CD8-positive, alpha-beta memory T cell (primary cell): ENCODE results near the gene KCNIP4. TPM values are rescaled to one million over a fixed set of nuclear protein-coding genes. Genes with fewer than 3 reads are reported as not detected.

ENCODE experiments used
- CTCF ChIA-PET: fragments of 350-600 bp; sonication (Branson Sonifier 250); formaldehyde crosslinking; loops from one replicate; lab custom pipeline; 2021; ENCODE audit warnings: antibody characterized with exemption; lab: Charles Lee
- POLR2A ChIA-PET: fragments of 350-600 bp; sonication (Branson Sonifier 250); formaldehyde crosslinking; loops from one replicate; lab custom pipeline; 2021; ENCODE audit warnings: antibody characterized with exemption; lab: Charles Lee
- DNase-seq, 5 donors: peaks; one replicate each; pipeline versions ENCODE4 v3.0.0 to v3.0.0-alpha.2; 2020 to 2022; ENCODE audit warnings: mixed read lengths in 1 of 5
- H3K27ac ChIP-seq: one replicate; pipeline ENCODE4 v1.7.0; 2013; ENCODE audit warnings: low read depth, mild to moderate bottlenecking, low read length, moderate library complexity
- H3K27me3 ChIP-seq: 2 replicates; pipeline ENCODE4 v1.7.0; 2013; ENCODE audit warnings: low read length, mild to moderate bottlenecking; ENCODE audit not compliant: insufficient read depth, poor library complexity, severe bottlenecking
- H3K36me3 ChIP-seq: 2 replicates; pipeline ENCODE4 v1.7.0; 2013; ENCODE audit warnings: mild to moderate bottlenecking, low read length, moderate library complexity; ENCODE audit not compliant: insufficient read depth
- H3K4me1 ChIP-seq: 2 replicates; pipeline ENCODE4 v1.7.0; 2013; ENCODE audit warnings: mild to moderate bottlenecking, low read length, moderate library complexity; ENCODE audit not compliant: insufficient read depth
- H3K4me3 ChIP-seq: 2 replicates; pipeline ENCODE4 v1.7.0; 2013; ENCODE audit warnings: mild to moderate bottlenecking, low read length
- H3K9me3 ChIP-seq: 2 replicates; pipeline ENCODE4 v1.7.0; 2013; ENCODE audit warnings: mild to moderate bottlenecking, low read length
- H3K27ac Mint-ChIP-seq, 8 donors: one replicate each; pipeline ENCODE4 v1.8.0; 2020 to 2021; ENCODE audit warnings: mixed read lengths in 8 of 8, mild to moderate bottlenecking in 6 of 8, inconsistent platforms in 3 of 8, moderate library complexity in 3 of 8
- H3K27me3 Mint-ChIP-seq, 2 donors: one replicate each; pipeline ENCODE4 v1.8.0; 2020 to 2021; ENCODE audit warnings: mixed read lengths in 2 of 2, mild to moderate bottlenecking in 1 of 2, moderate library complexity in 1 of 2
- H3K36me3 Mint-ChIP-seq, 3 donors: one replicate each; pipeline ENCODE4 v1.8.0; 2020 to 2021; ENCODE audit warnings: mixed read lengths in 3 of 3, inconsistent platforms in 1 of 3, mild to moderate bottlenecking in 1 of 3
- H3K4me1 Mint-ChIP-seq, 3 donors: one replicate each; pipeline ENCODE4 v1.8.0; 2020 to 2021; ENCODE audit warnings: mixed read lengths in 3 of 3, inconsistent platforms in 1 of 3, mild to moderate bottlenecking in 1 of 3
- H3K4me3 Mint-ChIP-seq, 7 donors: one replicate each; pipeline ENCODE4 v1.8.0; 2020 to 2021; ENCODE audit warnings: mixed read lengths in 7 of 7, mild to moderate bottlenecking in 6 of 7, moderate library complexity in 4 of 7, inconsistent platforms in 2 of 7
- H3K9me3 Mint-ChIP-seq, 5 donors: one replicate each; pipeline ENCODE4 v1.8.0; 2020 to 2022; ENCODE audit warnings: mixed read lengths in 5 of 5, mild to moderate bottlenecking in 3 of 5, moderate library complexity in 2 of 5, inconsistent platforms in 1 of 5
- polyA plus RNA-seq: library from polyadenylated mRNA; unstranded; fragments of 300-500 nt; fragmentation: Illumina TruSeq; gene quantifications from one replicate; pipeline ENCODE4 v1.2.3, GENCODE V29; 2021
- total RNA-seq, 2 experiments: library from RNA; stranded (reverse); gene quantifications; one replicate each; pipeline ENCODE4 v1.2.3, GENCODE V29; 2021

Gene KCNIP4
- total and polyA plus RNA-seq, 3 experiments from 2014 or later: 0.12 TPM; not detected in 2

DNA sequence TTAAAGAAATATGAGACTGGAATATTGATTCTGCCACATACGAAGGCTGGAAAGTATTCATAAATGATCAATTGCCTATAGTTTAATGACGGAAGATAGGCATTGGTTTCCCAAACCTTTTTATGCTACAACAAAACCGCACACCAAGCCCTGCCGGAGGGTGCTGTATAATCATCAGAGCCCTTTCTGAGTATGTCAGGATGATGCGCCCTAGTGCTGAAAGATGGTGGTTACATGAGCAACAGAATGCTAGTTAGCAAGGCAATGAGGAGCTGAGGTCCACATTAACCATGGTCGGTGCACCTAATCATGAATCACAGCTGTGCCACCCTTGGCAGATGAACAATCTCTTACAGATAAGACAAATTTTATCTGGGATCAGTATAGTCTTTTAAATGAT, 757.3 kb downstream of the KCNIP4 start:
- H3K36me3 ChIP-seq: no peaks in the 10 kb centered on the region
- no peak for DNase-seq
- no peaks in the 10 kb centered on the region for H3K4me1 Mint-ChIP-seq
- no peak overlapping the region for H3K27ac Mint-ChIP-seq
- ChIA-PET CTCF (no interaction called here), POLR2A (no interaction called here)
- no peaks in the 10 kb centered on the region for H3K9me3 ChIP-seq
- no peak overlapping the region for H3K4me3 ChIP-seq
- H3K36me3 Mint-ChIP-seq: no peaks in the 10 kb centered on the region
- no peaks in the 10 kb centered on the region for H3K27me3 ChIP-seq
- H3K27ac ChIP-seq: no peak overlapping the region
- no peak overlapping the region for H3K4me3 Mint-ChIP-seq
- H3K4me1 ChIP-seq: no peaks in the 10 kb centered on the region
- peaks cover 0 to 3% (median 2%) of the 10 kb centered on the region in 5 donors for H3K9me3 Mint-ChIP-seq
- H3K27me3 Mint-ChIP-seq: peaks cover 0 to 3% of the 10 kb centered on the region in 2 donors

DNA sequence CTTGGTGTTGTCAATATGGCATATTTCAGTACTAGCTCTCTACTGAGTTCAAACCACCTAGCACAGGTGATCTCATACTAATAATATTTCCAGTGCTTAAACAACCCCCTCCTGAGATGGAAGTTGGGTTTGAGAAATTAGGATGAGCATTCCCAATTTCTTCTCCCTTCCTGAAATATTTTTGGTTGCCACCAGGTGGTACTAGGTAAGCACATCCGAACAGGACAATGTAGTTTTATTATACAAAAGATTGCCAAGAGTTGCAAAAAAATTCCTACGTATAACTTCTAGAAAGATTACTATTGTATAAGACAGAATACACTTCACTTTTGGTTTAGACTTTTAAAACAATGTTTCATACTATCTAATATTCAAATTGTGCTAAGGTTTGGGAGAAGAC, 763.8 kb downstream of the KCNIP4 start:
- ChIA-PET CTCF (no interaction called here), POLR2A (no interaction called here)
- H3K27me3 ChIP-seq: no peaks in the 10 kb centered on the region
- no peak overlapping the region for H3K27ac ChIP-seq
- Mint-ChIP-seq H3K27me3 (peaks cover 0 to 2% of the 10 kb centered on the region in 2 donors), H3K36me3 (no peaks in the 10 kb centered on the region), H3K27ac (no peak overlapping the region), H3K4me3 (no peak overlapping the region), H3K9me3 (peaks cover 0 to 3% (median 0%) of the 10 kb centered on the region in 5 donors), H3K4me1 (no peaks in the 10 kb centered on the region)
- no peaks in the 10 kb centered on the region for H3K9me3 ChIP-seq
- H3K4me3 ChIP-seq: no peak overlapping the region
- DNase-seq: no peak
- H3K36me3 ChIP-seq: no peaks in the 10 kb centered on the region
- H3K4me1 ChIP-seq: no peaks in the 10 kb centered on the region

- H3K27me3 Mint-ChIP-seq: peaks cover 0 to 2% of the 10 kb centered on the region in 2 donors
- Histone ChIP-seq H3K9me3 (no peaks in the 10 kb centered on the region), H3K27ac (no peak overlapping the region), H3K36me3 (no peaks in the 10 kb centered on the region), H3K4me3 (no peak overlapping the region), H3K27me3 (no peaks in the 10 kb centered on the region), H3K4me1 (no peaks in the 10 kb centered on the region)
- ChIA-PET POLR2A (no interaction called here), CTCF (no interaction called here)
- H3K9me3 Mint-ChIP-seq: peaks cover 0 to 5% (median under 1%) of the 10 kb centered on the region in 5 donors
- no peak for DNase-seq
- no peak overlapping the region for H3K4me3 Mint-ChIP-seq
- H3K27ac Mint-ChIP-seq: no peak overlapping the region
- no peaks in the 10 kb centered on the region for H3K4me1 Mint-ChIP-seq
- no peaks in the 10 kb centered on the region for H3K36me3 Mint-ChIP-seq
These were observed 766.9 kb downstream of the KCNIP4 start for GRCh38 chr4:21181716-21182115.

DNA sequence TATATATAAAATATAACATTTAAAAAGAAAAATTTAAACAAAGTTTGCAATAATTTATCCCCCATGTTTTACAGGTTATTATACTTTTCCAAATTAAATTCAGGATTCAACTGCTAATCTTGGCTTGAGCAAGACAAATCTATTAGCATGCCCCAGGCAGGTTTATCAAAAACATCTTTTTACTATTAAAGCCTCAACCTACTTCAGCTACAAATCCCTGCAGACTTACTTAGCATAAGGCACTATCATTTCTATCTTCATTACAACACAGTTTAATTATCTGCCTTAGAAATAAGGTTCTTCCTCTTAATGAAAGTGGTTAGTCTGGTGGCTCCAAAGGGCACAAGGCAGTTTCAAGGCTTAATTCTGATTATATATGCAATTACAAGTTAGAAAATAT, 770.7 kb downstream of the KCNIP4 start:
- no peak overlapping the region for H3K27ac ChIP-seq
- no peaks in the 10 kb centered on the region for H3K36me3 Mint-ChIP-seq
- no peaks in the 10 kb centered on the region for H3K9me3 ChIP-seq
- no peaks in the 10 kb centered on the region for H3K27me3 Mint-ChIP-seq
- no peaks in the 10 kb centered on the region for H3K27me3 ChIP-seq
- no peak for DNase-seq
- H3K4me3 Mint-ChIP-seq: no peak overlapping the region
- no peak overlapping the region for H3K27ac Mint-ChIP-seq
- no peaks in the 10 kb centered on the region for H3K4me1 Mint-ChIP-seq
- H3K4me1 ChIP-seq: no peaks in the 10 kb centered on the region
- H3K36me3 ChIP-seq: no peaks in the 10 kb centered on the region
- H3K9me3 Mint-ChIP-seq: peaks cover 0 to 13% (median 2%) of the 10 kb centered on the region in 5 donors
- ChIA-PET CTCF (no interaction called here), POLR2A (no interaction called here)
- no peak overlapping the region for H3K4me3 ChIP-seq

DNA sequence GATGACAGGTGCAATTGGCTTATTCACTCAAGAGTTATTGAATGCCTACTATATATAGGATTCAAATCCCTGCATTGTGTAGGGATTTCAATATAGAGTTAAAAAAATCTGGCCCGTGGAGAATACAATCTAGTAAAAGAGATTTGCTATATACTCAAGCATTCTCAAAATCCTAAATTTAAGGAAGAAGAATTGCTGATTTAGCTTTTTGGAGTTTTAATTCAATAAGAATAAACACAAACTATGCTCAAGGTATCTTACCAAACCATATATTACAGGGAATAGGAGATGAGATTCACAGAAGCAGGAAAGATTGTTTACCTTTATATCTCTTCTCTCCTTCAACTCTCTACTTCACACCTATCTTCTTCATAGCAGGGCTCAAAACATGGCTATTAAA, 771.5 kb downstream of the KCNIP4 start:
- Histone ChIP-seq H3K4me3 (no peak overlapping the region), H3K27ac (no peak overlapping the region), H3K9me3 (no peaks in the 10 kb centered on the region), H3K4me1 (no peaks in the 10 kb centered on the region), H3K36me3 (no peaks in the 10 kb centered on the region), H3K27me3 (no peaks in the 10 kb centered on the region)
- Mint-ChIP-seq H3K27me3 (no peaks in the 10 kb centered on the region), H3K36me3 (no peaks in the 10 kb centered on the region), H3K4me1 (no peaks in the 10 kb centered on the region), H3K4me3 (no peak overlapping the region), H3K27ac (no peak overlapping the region), H3K9me3 (peaks cover 0 to 14% (median 2%) of the 10 kb centered on the region in 5 donors)
- no peak for DNase-seq
- POLR2A ChIA-PET: no interaction called here
- CTCF ChIA-PET: no interaction called here

DNA sequence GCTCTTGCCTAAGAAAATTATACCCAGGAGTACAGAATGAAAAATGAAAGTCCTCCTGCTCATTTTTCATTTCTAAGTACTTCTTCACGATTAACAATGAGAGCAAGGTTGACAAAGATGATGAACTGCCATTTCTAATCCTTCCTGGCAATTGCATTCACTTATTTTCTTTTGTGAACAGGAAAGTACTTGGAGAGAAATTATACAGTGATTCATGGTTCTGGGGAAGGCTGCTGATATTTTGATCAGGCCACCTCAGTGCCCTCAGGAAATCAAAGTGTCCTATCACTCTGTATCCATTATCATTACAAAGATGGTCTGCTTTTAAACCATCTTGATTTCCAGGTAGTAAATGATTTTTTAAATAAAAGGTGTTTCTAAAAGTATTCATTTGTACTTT, 780.9 kb downstream of the KCNIP4 start:
- Mint-ChIP-seq H3K27ac (no peak overlapping the region), H3K4me3 (no peak overlapping the region), H3K36me3 (no peaks in the 10 kb centered on the region), H3K9me3 (peaks cover 0 to 2% (median 0%) of the 10 kb centered on the region in 5 donors), H3K27me3 (peaks cover 0 to 2% of the 10 kb centered on the region in 2 donors), H3K4me1 (no peaks in the 10 kb centered on the region)
- Histone ChIP-seq H3K27ac (no peak overlapping the region), H3K27me3 (no peaks in the 10 kb centered on the region), H3K4me3 (no peak overlapping the region), H3K36me3 (no peaks in the 10 kb centered on the region), H3K9me3 (no peaks in the 10 kb centered on the region), H3K4me1 (no peaks in the 10 kb centered on the region)
- POLR2A ChIA-PET: no interaction called here
- no peak for DNase-seq
- CTCF ChIA-PET: no interaction called here

DNA sequence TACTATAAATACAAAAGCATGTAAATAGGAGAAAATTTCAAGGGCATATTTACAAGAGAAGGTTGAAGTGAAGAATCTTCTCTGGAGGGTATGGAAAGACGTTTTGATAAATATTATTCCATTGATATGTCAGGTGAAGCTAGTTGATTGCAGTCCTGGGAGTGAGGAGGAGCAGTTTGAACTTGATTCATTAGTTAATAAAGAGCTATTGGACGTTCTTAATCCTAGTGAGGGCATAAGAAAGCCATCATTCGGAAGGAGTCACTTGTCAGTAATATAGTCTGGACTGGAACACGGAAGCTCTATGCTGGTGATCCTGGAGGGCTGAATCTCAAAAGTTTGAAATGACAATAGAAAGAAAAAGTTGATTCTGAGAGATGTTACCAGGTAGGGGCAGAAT, 793.2 kb downstream of the KCNIP4 start:
- Histone ChIP-seq H3K27me3 (no peaks in the 10 kb centered on the region), H3K9me3 (no peaks in the 10 kb centered on the region), H3K4me3 (no peak overlapping the region), H3K27ac (no peak overlapping the region), H3K36me3 (no peaks in the 10 kb centered on the region), H3K4me1 (no peaks in the 10 kb centered on the region)
- Mint-ChIP-seq H3K27ac (no peak overlapping the region), H3K4me3 (no peak overlapping the region), H3K36me3 (no peaks in the 10 kb centered on the region), H3K27me3 (no peaks in the 10 kb centered on the region), H3K9me3 (peaks cover 0 to 9% (median 2%) of the 10 kb centered on the region in 5 donors), H3K4me1 (no peaks in the 10 kb centered on the region)
- ChIA-PET CTCF (no interaction called here), POLR2A (no interaction called here)
- no peak for DNase-seq

- Mint-ChIP-seq H3K4me1 (no peaks in the 10 kb centered on the region), H3K4me3 (no peak overlapping the region), H3K27me3 (no peaks in the 10 kb centered on the region), H3K36me3 (no peaks in the 10 kb centered on the region), H3K9me3 (peaks cover 0 to 9% (median 2%) of the 10 kb centered on the region in 5 donors), H3K27ac (no peak overlapping the region)
- DNase-seq: no peak
- H3K27ac ChIP-seq: no peak overlapping the region
- no peaks in the 10 kb centered on the region for H3K9me3 ChIP-seq
- ChIA-PET POLR2A (no interaction called here), CTCF (no interaction called here)
- H3K27me3 ChIP-seq: no peaks in the 10 kb centered on the region
- no peaks in the 10 kb centered on the region for H3K4me1 ChIP-seq
- no peak overlapping the region for H3K4me3 ChIP-seq
- H3K36me3 ChIP-seq: no peaks in the 10 kb centered on the region
These were observed 809.2 kb downstream of the KCNIP4 start for GRCh38 chr4:21139327-21139726.
